Sigmoid colon (tissue), 7 donors: Measurements from ENCODE around the gene SLAMF6. TPM values are rescaled to one million over a fixed set of nuclear protein-coding genes. Genes with fewer than 3 reads are reported as not detected.

Experiments used
- DNase-seq: peaks from one replicate; pipeline ENCODE4 v3.0.0-alpha.2; 2019
- H3K27ac ChIP-seq, 4 donors: fragments of 200-600 bp; sonication (generic); one replicate each; pipeline ENCODE4 v1.5.1; 2016 to 2019; ENCODE audit warnings: mild to moderate bottlenecking in 1 of 4
- H3K27me3 ChIP-seq, 3 donors: fragments of 200-600 bp; sonication (generic); one replicate each; pipeline ENCODE4 v1.5.1; 2019; ENCODE audit warnings: mild to moderate bottlenecking in 1 of 3
- H3K36me3 ChIP-seq, 4 donors: fragments of 200-600 bp; sonication (generic); one replicate each; pipeline ENCODE4 v1.5.1; 2016 to 2019
- H3K4me1 ChIP-seq, 4 donors: fragments of 200-600 bp; sonication (generic); one replicate each; pipeline ENCODE4 v1.5.1; 2017 to 2019
- H3K4me3 ChIP-seq, 4 donors: fragments of 200-600 bp; sonication (generic); one replicate each; pipeline ENCODE4 v1.5.1; 2017 to 2019; ENCODE audit warnings: mild to moderate bottlenecking in 2 of 4, moderate library complexity in 1 of 4
- H3K9me3 ChIP-seq, 4 donors: fragments of 200-600 bp in 3 of 4; sonication (generic) in 3 of 4; one replicate each; pipeline versions ENCODE4 v1.5.1 to v1.6.1; 2013 to 2019
- CTCF ChIP-seq, 4 experiments: fragments of 450-650 bp in 3 of 4; fragments of 200-600 bp in 1 of 4; IDR thresholded peaks; one replicate each; pipeline ENCODE4 v1.5.1; 2016 to 2019; ENCODE audit warnings: antibody characterized with exemption in 4 of 4, mild to moderate bottlenecking in 3 of 4, moderate library complexity in 2 of 4
- EP300 ChIP-seq, 4 donors: sonication (generic); formaldehyde crosslinking; IDR thresholded peaks; one replicate each; pipeline ENCODE4 v1.6.1; 2017; ENCODE audit warnings: antibody characterized with exemption in 4 of 4
- POLR2A ChIP-seq, 2 donors: fragments of 450-650 bp; IDR thresholded peaks; one replicate each; pipeline ENCODE4 v1.6.1; 2016; ENCODE audit warnings: antibody characterized with exemption in 2 of 2, mild to moderate bottlenecking in 2 of 2, moderate library complexity in 2 of 2
- POLR2AphosphoS5 ChIP-seq, 4 donors: sonication (generic); formaldehyde crosslinking; IDR thresholded peaks; one replicate each; pipeline ENCODE4 v1.6.1; 2017; ENCODE audit warnings: antibody characterized with exemption in 4 of 4
- WGBS, 2 donors: extraction: QIAGEN DNeasy Blood & Tissue Kit; methylation state at CpG; one replicate each; pipeline ENCODE4 v1.1.7; 2013; 5-methylcytosine and 5-hydroxymethylcytosine counted together
- intact Hi-C: fragments of 100-400 bp; cut with DNase I; formaldehyde crosslinking; loops from one replicate; pipeline ENCODE4 v1.15.1; 2023
- polyA plus RNA-seq, 3 donors: library from polyadenylated mRNA; stranded (reverse); fragments of 200-250 nt; gene quantifications; one replicate each; pipeline ENCODE4 v1.2.3, GENCODE V29; 2013
- total RNA-seq, 4 donors: library from RNA; depleted of rRNA; stranded (reverse); fragments of >200 nt; gene quantifications; one replicate each; pipeline ENCODE4 v1.1.0, GENCODE V29; 2016
- donor health status: healthy with polysubstance abuse.
- donor health status: Bipolar disorder and iron deficiency.
- donor health status: healthy.

SLAMF6 gene
- total and polyA plus RNA-seq, 7 donors = 0.41 to 15.2 (median 1.1) TPM; not detected in 1

DNA sequence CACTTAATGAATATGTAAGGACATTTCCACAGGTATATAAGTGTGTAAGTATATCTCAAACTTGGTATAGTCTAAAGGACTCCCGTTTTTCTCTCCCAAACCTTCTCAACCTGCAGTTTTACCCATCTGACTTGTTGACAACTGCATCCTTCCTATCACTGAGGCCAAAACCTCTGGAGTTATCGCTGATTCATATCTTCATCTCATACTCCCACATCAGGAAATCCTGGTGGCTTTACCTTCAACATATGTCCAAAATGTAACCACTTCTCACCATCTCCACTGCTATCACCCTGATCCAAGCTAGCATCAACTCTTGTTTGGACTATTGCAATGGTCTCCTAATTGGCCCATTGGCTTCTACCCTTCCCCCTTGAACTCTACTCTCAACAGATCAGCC is 30.4 kb downstream of the SLAMF6 start:
- DNase-seq = no peak
- TF ChIP-seq EP300 (IDR thresholded peaks at IDR 0.05) = no peak
- no peak for TF ChIP-seq CTCF (IDR thresholded peaks at IDR 0.05)
- no peak for TF ChIP-seq POLR2AphosphoS5 (IDR thresholded peaks at IDR 0.05)
- no peak for TF ChIP-seq POLR2A (IDR thresholded peaks at IDR 0.05)
- intact Hi-C loops = no loop called here
- no peaks in the 10 kb centered on the region for H3K4me1 ChIP-seq
- 70 to 88% methylated on average over 2 of the region's 2 CpGs for WGBS, 2 donors
- no peaks in the 10 kb centered on the region for H3K36me3 ChIP-seq
- no peaks in the 10 kb centered on the region for H3K27me3 ChIP-seq
- no peaks in the 10 kb centered on the region for H3K9me3 ChIP-seq
- H3K27ac ChIP-seq = no peak overlapping the region
- H3K4me3 ChIP-seq = no peak overlapping the region

- Histone ChIP-seq H3K36me3 (no peaks in the 10 kb centered on the region), H3K27ac (no peak overlapping the region), H3K4me1 (no peaks in the 10 kb centered on the region), H3K27me3 (no peaks in the 10 kb centered on the region), H3K4me3 (no peak overlapping the region), H3K9me3 (no peaks in the 10 kb centered on the region)
- no peak for TF ChIP-seq EP300 (IDR thresholded peaks at IDR 0.05)
- no peak for TF ChIP-seq POLR2A (IDR thresholded peaks at IDR 0.05)
- no peak for TF ChIP-seq CTCF (IDR thresholded peaks at IDR 0.05)
- TF ChIP-seq POLR2AphosphoS5 (IDR thresholded peaks at IDR 0.05) = no peak
- intact Hi-C loops = no loop called here
- DNase-seq = no peak
- 90 to 94% methylated on average over 3 of the region's 3 CpGs for WGBS, 2 donors
Observed at GRCh38 chr1:160491981-160492380, 31.1 kb downstream of the SLAMF6 start.

- intact Hi-C loops = no loop called here
- no peak for DNase-seq
- Histone ChIP-seq H3K4me1 (no peaks in the 10 kb centered on the region), H3K36me3 (no peaks in the 10 kb centered on the region), H3K4me3 (no peak overlapping the region), H3K27me3 (no peaks in the 10 kb centered on the region), H3K27ac (no peak overlapping the region), H3K9me3 (no peaks in the 10 kb centered on the region)
- 89 to 97% methylated on average over 4 of the region's 4 CpGs for WGBS, 2 donors
- no peak for TF ChIP-seq CTCF (IDR thresholded peaks at IDR 0.05)
- TF ChIP-seq POLR2A (IDR thresholded peaks at IDR 0.05) = no peak
Observed at GRCh38 chr1:160491017-160491416, 32.0 kb downstream of the SLAMF6 start.

DNA sequence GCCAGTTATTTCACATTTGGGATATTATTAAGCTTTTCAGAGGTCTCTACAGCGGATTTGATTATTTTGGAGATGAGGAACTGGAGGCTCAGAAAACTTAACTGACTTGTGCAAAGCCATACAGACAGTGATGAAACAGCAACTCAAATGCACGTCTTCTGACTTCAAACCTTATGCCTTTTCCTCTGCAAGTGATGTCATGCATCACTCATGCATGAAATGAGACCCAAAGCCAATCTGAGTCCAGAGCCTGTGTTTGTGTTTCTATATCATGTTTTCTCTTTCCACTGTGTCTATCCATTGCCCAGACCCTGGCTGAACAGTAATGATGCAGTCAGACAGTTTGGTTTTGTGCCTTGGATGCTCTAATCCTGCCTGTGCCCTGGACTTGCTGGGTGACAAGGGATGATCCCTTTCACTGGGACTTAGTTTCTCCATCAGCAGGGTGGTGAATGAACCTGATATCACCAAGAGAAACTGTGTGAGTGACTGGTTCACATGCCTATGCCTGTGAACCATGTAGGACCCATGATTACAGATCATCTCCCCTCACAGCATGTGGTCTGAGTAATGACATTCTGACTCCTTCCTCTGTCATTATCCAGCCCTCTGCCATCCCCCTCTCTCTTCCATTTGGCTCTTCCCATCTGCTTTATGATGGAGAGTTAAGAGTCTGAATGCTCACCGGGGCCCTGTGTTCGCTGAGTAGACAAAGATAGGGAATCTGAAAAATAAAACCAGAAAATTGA is 33.4 kb downstream of the SLAMF6 start:
- intact Hi-C loops = no loop called here
- Histone ChIP-seq H3K9me3 (no peaks in the 10 kb centered on the region), H3K27ac (no peak overlapping the region), H3K27me3 (no peaks in the 10 kb centered on the region), H3K4me1 (no peaks in the 10 kb centered on the region), H3K36me3 (no peaks in the 10 kb centered on the region), H3K4me3 (no peak overlapping the region)
- WGBS, 2 donors = 88 to 97% methylated on average over 4 of the region's 4 CpGs
- TF ChIP-seq POLR2AphosphoS5 (IDR thresholded peaks at IDR 0.05) (no peak), EP300 (IDR thresholded peaks at IDR 0.05) (no peak), CTCF (IDR thresholded peaks at IDR 0.05) (no peak), POLR2A (IDR thresholded peaks at IDR 0.05) (no peak)
- no peak for DNase-seq
